GM23338 (cell line): Measurements from ENCODE around the gene ALDH3B1. TPM values are rescaled to one million over a fixed set of nuclear protein-coding genes. Genes with fewer than 3 reads are reported as not detected.

Experiments
- ATAC-seq: fragments of 200-7000 bp; cut with Tn5 transposase; 3 replicates; pipeline ENCODE4 v1.9.1; 2020
- DNase-seq: peaks from one replicate; pipeline ENCODE4 v3.0.0-alpha.2; 2015; ENCODE audit warnings: low spot score
- H2AFZ ChIP-seq: fragments of 200-600 bp; sonication (generic); 2 replicates; pipeline ENCODE4 v1.8.0; 2016; ENCODE audit warnings: antibody characterized with exemption, mild to moderate bottlenecking, moderate library complexity
- H3F3A ChIP-seq: fragments of 200-600 bp; sonication (generic); replicated peaks from 2 replicates; pipeline ENCODE4 v1.8.0; 2017; ENCODE audit warnings: antibody characterized with exemption, mixed run types, low read depth
- H3K27ac ChIP-seq: fragments of 200-600 bp; sonication (generic); 2 replicates; pipeline ENCODE4 v1.6.1; 2016; ENCODE audit warnings: low read depth
- H3K27me3 ChIP-seq: fragments of 200-600 bp; sonication (generic); 2 replicates; pipeline ENCODE4 v1.8.0; 2016; ENCODE audit warnings: mild to moderate bottlenecking, mixed run types, moderate library complexity; ENCODE audit not compliant: insufficient read depth
- H3K36me3 ChIP-seq: fragments of 200-600 bp; sonication (generic); 2 replicates; pipeline ENCODE4 v1.8.0; 2016; ENCODE audit warnings: mild to moderate bottlenecking; ENCODE audit not compliant: insufficient read depth
- H3K4me1 ChIP-seq: fragments of 200-600 bp; sonication (generic); 2 replicates; pipeline ENCODE4 v1.8.0; 2016; ENCODE audit warnings: mild to moderate bottlenecking, moderate library complexity; ENCODE audit not compliant: insufficient read depth
- H3K4me2 ChIP-seq: fragments of 200-600 bp; sonication (generic); 2 replicates; pipeline ENCODE4 v1.7.1; 2017; ENCODE audit warnings: mixed run types
- H3K4me3 ChIP-seq: fragments of 200-600 bp; sonication (generic); 2 replicates; pipeline ENCODE4 v1.6.1; 2016; ENCODE audit warnings: mixed run types
- H3K79me2 ChIP-seq: fragments of 200-600 bp; sonication (generic); replicated peaks from 2 replicates; pipeline ENCODE4 v1.8.0; 2017; ENCODE audit warnings: mild to moderate bottlenecking; ENCODE audit not compliant: insufficient read depth
- H3K9me2 ChIP-seq: fragments of 200-600 bp; sonication (generic); 2 replicates; pipeline ENCODE4 v1.8.0; 2017; ENCODE audit not compliant: insufficient read depth
- H4K20me1 ChIP-seq: fragments of 200-600 bp; sonication (generic); replicated peaks from 2 replicates; pipeline ENCODE4 v1.8.0; 2017; ENCODE audit warnings: mild to moderate bottlenecking; ENCODE audit not compliant: insufficient read depth
- H3K27ac Mint-ChIP-seq: 2 replicates; pipeline ENCODE4 v1.8.0; 2020; ENCODE audit warnings: inconsistent platforms, mild to moderate bottlenecking, moderate library complexity, mixed read lengths
- H3K27me3 Mint-ChIP-seq: 3 replicates; pipeline ENCODE4 v1.8.0; 2022; ENCODE audit warnings: low read depth, mild to moderate bottlenecking, moderate library complexity, mixed read lengths, inconsistent platforms; ENCODE audit not compliant: insufficient read depth, poor library complexity
- H3K36me3 Mint-ChIP-seq: 3 replicates; pipeline ENCODE4 v1.8.0; 2021; ENCODE audit warnings: low read depth, mild to moderate bottlenecking, inconsistent platforms, moderate library complexity, mixed read lengths
- H3K4me1 Mint-ChIP-seq: 3 replicates; pipeline ENCODE4 v1.8.0; 2020; ENCODE audit warnings: mild to moderate bottlenecking, inconsistent platforms, mixed read lengths
- H3K4me3 Mint-ChIP-seq: 3 replicates; pipeline ENCODE4 v1.8.0; 2021; ENCODE audit warnings: moderate library complexity, mild to moderate bottlenecking, inconsistent platforms, mixed read lengths
- H3K9me3 Mint-ChIP-seq: 3 replicates; pipeline ENCODE4 v1.8.0; 2020; ENCODE audit warnings: moderate library complexity, mild to moderate bottlenecking, inconsistent platforms, mixed read lengths
- CREB1 ChIP-seq: fragments of 250-450 bp; sonication (Bioruptor Pico); IDR thresholded peaks from 2 replicates; pipeline ENCODE4 v1.5.0; 2020; ENCODE audit warnings: low read depth, mild to moderate bottlenecking, moderate library complexity
- ETS1 ChIP-seq: IDR thresholded peaks from 2 replicates; pipeline ENCODE4 v1.6.1; 2016; ENCODE audit warnings: antibody characterized with exemption
- EZH2 ChIP-seq: fragments of 200-600 bp; sonication (generic); IDR thresholded peaks from one replicate; pipeline ENCODE4 v1.8.0; 2017; ENCODE audit warnings: antibody characterized with exemption, mild to moderate bottlenecking, low read depth; ENCODE audit not compliant: unreplicated experiment
- POLR2AphosphoS5 ChIP-seq: IDR thresholded peaks from 2 replicates; pipeline ENCODE4 v1.6.1; 2016; ENCODE audit warnings: antibody characterized with exemption, low read depth
- STAT1 ChIP-seq: IDR thresholded peaks from one replicate; pipeline ENCODE4 v1.6.1; 2016; ENCODE audit warnings: antibody characterized with exemption; ENCODE audit not compliant: unreplicated experiment
- ZNF114 ChIP-seq: fragments of 250-450 bp; sonication (Bioruptor Pico); IDR thresholded peaks from 2 replicates; pipeline ENCODE4 v1.5.0; 2020; ENCODE audit warnings: mild to moderate bottlenecking, moderate library complexity
- ZNF462 ChIP-seq: fragments of 250-450 bp; sonication (Bioruptor Pico); IDR thresholded peaks from 2 replicates; pipeline ENCODE4 v1.5.0; 2020; ENCODE audit warnings: mild to moderate bottlenecking, moderate library complexity
- polyA plus RNA-seq: library from polyadenylated mRNA; unstranded; fragments of >200 nt; fragmentation: Nextera tagmentation; extraction: Ambion mirVana; gene quantifications from 2 replicates; pipeline ENCODE4 v1.2.1, GENCODE V29; 2016
- total RNA-seq: library from RNA; depleted of rRNA; stranded (reverse); fragments of >200 nt; shearing (Covaris generic); gene quantifications from 2 replicates; pipeline ENCODE4 v1.2.3, GENCODE V29; 2014
- TF ChIP-seq, protein P1 (sequence below), 2 experiments: fragments of 200-600 bp in 1 of 2; sonication (generic) in 1 of 2; conservative IDR thresholded peaks; 2 replicates each; pipeline versions ENCODE4 v1.5.1 to v1.6.1; 2016 to 2017; ENCODE audit warnings: antibody characterized with exemption in 2 of 2, low read depth in 2 of 2, mild to moderate bottlenecking in 2 of 2, moderate library complexity in 1 of 2

The ALDH3B1 gene
- total and polyA plus RNA-seq, 2 experiments from 2014 or later = 0.52 TPM; not detected in 1

GRCh38 chr11:68061508-68061907 lies 51.4 kb downstream of the ALDH3B1 start:
- Mint-ChIP-seq H3K4me1 (no peaks in the 10 kb centered on the region), H3K9me3 (no peaks in the 10 kb centered on the region), H3K27me3 (peaks cover 4% of the 10 kb centered on the region), H3K27ac (no peak overlapping the region), H3K36me3 (peaks cover 85% of the 10 kb centered on the region), H3K4me3 (no peak overlapping the region)
- H3K27ac ChIP-seq = no peak overlapping the region
- no peaks in the 10 kb centered on the region for H3K9me2 ChIP-seq
- no peaks in the 10 kb centered on the region for H3K27me3 ChIP-seq
- H2AFZ ChIP-seq = no peak overlapping the region
- DNase-seq (no peak), ATAC-seq (no peak)
- no peak overlapping the region for H3K4me2 ChIP-seq
- peaks cover 70% of the 10 kb centered on the region for H3K36me3 ChIP-seq
- peaks cover 27% of the 10 kb centered on the region; the same call in 1 of the 2 replicates for H3F3A ChIP-seq
- peaks cover 18% of the 10 kb centered on the region for H4K20me1 ChIP-seq
- no peaks in the 10 kb centered on the region for H3K79me2 ChIP-seq
- no peaks in the 10 kb centered on the region for H3K4me1 ChIP-seq
- H3K4me3 ChIP-seq = no peak overlapping the region
- no peak for TF ChIP-seq EZH2
- TF ChIP-seq ZNF462 (CRISPR knock-in tag) = no peak
- TF ChIP-seq POLR2AphosphoS5 = no peak
- no peak for TF ChIP-seq ETS1
- no peak for TF ChIP-seq STAT1
- no peak for TF ChIP-seq ZNF114 (CRISPR knock-in tag)
- TF ChIP-seq, protein P1, sequence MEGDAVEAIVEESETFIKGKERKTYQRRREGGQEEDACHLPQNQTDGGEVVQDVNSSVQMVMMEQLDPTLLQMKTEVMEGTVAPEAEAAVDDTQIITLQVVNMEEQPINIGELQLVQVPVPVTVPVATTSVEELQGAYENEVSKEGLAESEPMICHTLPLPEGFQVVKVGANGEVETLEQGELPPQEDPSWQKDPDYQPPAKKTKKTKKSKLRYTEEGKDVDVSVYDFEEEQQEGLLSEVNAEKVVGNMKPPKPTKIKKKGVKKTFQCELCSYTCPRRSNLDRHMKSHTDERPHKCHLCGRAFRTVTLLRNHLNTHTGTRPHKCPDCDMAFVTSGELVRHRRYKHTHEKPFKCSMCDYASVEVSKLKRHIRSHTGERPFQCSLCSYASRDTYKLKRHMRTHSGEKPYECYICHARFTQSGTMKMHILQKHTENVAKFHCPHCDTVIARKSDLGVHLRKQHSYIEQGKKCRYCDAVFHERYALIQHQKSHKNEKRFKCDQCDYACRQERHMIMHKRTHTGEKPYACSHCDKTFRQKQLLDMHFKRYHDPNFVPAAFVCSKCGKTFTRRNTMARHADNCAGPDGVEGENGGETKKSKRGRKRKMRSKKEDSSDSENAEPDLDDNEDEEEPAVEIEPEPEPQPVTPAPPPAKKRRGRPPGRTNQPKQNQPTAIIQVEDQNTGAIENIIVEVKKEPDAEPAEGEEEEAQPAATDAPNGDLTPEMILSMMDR (conservative IDR thresholded peaks at IDR 0.05; ENCODE audit: low read depth in 2 of 2) = no peak
- no peak for TF ChIP-seq CREB1 (CRISPR knock-in tag)
